Posterior cingulate gyrus (tissue), 11 donors: ENCODE results near the gene RAPSN.
A peak's percentile ranks its signal among the peaks of the same experiment; 100 is the strongest.

ENCODE experiments used
- DNase-seq, 10 donors: peaks; one replicate each; pipeline versions ENCODE4 v3.0.0 to v3.0.0-alpha.2; 2020 to 2021; ENCODE audit warnings: mixed read lengths in 3 of 10
- intact Hi-C: fragments of 100-400 bp; cut with DNase I; formaldehyde crosslinking; loops from one replicate; pipeline ENCODE4 v1.15.1; 2023

RAPSN gene

DNA sequence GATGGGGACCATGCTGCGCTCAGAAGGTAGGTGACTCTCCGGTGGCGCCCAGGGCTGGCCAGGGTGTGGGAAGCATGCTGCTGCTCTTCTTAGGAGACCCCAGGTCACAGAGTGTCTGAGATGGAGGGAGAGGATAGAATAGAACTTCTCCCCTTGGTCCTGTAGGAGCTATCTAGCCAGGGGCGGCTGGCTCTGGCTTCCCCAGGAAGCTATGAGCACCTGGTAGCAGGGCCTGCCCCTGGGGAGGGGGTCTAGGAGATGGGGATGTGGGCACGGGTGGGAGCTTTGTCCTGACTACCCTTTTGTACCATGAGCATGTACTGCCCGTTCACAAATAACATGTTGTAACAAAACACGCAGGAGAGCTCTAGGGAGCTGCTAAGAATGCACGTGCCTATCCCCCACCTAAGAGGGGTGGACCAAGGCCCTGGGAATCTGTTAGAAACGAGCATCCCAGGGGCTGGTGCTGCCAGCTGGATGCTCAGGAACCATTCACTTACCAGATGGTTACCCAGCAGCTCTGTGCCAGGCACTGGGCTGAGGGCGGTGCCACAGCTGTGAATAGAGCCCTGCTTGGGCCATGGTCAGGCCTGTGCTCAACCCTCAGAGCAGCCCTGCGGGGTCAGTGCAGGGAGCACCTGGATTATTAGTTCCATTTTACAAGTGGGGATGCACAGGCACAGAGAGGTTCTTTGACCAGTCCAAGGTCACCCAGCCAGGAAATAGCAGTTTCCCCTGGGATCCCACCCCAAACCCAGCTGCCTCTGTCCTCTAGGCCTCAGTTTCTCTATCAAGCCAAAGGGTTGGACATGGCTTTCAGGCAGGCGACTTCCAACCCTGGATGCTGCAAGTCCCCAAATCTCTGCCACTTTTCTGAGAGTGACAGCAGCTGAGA, 38.3 kb downstream of the RAPSN start:
- DNase-seq: peak in 1 of 10 donors; percentile 76
- intact Hi-C loops: no loop called here

DNA sequence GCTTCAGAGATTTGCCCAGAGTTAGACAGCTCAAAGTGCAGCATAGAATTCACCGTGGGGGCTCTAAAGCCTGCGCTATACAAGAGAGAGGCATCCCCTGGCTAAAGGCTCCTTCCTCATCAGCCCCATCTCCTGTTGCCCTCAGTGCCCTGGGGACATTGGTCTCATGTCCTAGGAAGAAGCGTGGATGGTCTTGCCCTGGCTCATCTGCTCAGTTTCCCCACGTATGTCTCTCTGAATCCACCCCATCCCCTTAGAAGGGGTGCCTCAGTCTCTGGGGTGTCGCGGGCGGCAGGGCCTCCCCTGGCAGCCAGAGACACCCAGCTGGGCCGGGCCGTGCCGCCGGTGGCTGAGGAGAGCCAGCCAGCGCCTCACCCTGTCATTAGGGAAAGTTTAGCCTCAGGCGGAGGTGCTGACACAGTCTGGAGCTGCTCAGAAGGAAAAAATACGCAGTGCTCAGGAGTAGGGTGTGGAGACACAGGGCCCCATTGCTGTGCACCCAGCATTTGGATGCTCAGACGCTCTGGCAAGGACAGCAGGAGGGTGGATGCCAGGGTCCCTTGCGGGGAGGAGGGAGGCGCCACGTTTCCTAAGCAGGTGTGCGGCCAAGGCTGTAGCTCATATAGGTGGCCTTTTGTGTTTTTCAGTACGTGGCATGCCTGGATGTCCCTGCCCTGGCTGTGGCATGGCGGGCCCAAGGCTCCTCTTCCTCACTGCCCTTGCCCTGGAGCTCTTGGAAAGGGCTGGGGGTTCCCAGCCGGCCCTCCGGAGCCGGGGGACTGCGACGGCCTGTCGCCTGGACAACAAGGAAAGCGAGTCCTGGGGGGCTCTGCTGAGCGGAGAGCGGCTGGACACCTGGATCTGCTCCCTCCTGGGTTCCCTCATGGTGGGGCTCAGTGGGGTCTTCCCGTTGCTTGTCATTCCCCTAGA, 39.2 kb downstream of the RAPSN start:
- intact Hi-C loops: loop anchor here (2.0 to 5.0 kb wide), 3 partner anchors 35 to 143 kb away; partner anchors contain the start of gene CELF1
- peak in 1 of 10 donors; percentile 81 for DNase-seq

DNA sequence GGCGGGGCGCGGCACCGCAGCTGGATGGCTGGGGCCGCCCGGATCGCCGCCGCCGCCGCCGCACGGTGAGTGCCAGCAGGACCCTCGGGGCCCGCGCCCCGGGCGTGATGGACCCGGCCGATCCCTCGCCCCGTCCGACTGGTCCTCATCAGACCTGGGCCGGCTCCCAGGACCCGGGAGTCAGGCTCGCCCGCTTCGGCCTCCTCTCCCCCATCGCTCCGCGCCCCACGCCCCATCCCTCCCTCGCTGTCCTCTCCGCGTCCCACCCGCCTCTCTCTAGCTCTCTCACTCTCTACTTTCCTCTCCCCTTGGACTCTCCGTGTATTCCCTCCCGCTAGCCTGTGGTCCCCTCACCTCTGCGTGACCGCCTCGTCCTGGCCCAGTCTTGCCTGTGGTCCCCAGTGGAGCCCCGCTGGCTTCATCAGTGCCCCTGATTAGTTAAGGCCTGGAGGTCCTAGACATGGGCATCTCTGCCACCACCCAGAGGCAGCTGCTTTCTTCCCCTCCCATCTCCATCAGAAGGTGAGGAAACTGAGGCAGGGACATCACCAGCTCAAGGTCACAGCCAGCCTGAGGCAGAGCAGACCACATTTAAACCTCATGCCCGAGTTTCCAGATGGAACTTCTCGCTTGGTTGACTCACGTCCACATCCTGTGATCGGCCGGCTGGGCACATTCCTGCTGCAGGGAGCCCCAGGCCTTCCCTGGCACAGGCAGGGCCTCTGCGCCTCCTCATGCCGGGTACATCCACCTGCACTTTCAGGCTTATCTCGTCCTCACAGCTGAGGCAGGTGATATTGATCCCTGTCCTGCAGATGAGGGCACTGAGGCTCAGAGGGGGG, 40.1 kb downstream of the RAPSN start:
- intact Hi-C loops: loop anchor here (2.0 to 5.0 kb wide), 3 partner anchors 34 to 143 kb away; partner anchors contain the start of gene CELF1

GRCh38 chr11:47407746-47408590, 41.0 kb downstream of the RAPSN start, which contains the start of gene SLC39A13:
Gene SLC39A13 (plus strand): TSS chr11:47408590. CDS start chr11:47410095, 1,505 bp downstream.
- intact Hi-C loops: loop anchor here (2.0 to 5.0 kb wide), 3 partner anchors 33 to 144 kb away; partner anchors contain the start of gene CELF1
- DNase-seq: peak; percentile 86 to 99 (median 92)

More for the DNA sequence above, 40.1 kb downstream of the RAPSN start:
- DNase-seq: peak in 2 of 10 donors; percentile 52 to 87

- intact Hi-C loops: loop anchor here (5.0 kb wide), 1 partner anchor 145 kb away; the partner anchor contains the start of gene CELF1
- DNase-seq: peak in 1 of 10 donors; percentile 72
These were observed 41.8 kb downstream of the RAPSN start for GRCh38 chr11:47406896-47407745.

GRCh38 chr11:47403571-47403970, 45.4 kb downstream of the RAPSN start:
- peak in 3 of 10 donors; percentile 4 to 43 (median 12) for DNase-seq
- intact Hi-C loops: no loop called here

DNA sequence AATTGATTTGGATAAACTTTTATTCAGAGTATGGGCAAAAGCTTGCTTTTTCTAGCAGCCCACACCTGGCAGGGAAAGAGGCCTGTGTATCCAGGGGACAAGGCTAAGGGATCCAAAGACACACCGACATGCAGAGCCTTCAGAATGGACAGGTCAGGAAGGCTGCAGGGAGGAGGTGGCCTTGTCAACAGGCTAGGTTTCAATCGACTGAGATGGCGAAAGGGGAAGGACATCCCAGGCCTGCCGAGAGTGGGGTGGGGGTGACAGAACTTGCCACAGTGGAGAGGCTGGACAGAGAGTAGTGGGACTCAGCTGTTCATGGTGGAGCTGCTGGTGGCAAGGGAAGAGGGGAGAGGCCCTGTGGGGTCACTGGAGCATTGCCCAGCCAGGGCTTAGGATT, 45.8 kb downstream of the RAPSN start:
- peak in 3 of 10 donors; percentile 5 to 44 (median 43) for DNase-seq
- intact Hi-C loops: no loop called here

DNA sequence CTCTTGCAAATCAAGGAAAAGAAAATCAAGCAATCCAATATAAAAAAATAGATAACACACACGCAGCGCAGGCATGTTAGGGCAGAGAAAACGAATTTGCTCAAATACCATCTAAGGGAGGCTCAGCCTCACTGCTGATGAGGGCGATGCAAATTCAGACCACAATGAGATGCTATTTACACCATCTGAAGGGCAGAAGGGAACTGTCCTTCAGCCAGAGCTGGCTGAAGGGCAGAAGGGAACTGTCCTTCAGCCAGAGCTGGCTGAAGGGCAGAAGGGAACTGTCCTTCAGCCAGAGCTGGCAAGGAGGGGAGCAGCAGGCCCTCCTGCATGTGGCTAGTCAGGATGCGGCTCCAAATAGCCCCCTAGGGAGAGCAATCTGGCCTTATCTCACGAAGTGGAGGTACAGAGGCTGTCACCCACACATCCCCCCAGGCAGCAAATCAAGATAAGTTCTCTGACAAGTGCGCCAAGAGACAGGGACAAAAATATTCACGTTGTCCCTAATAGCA, 48.1 kb downstream of the RAPSN start:
- peak in 3 of 10 donors; percentile 9 to 58 (median 48) for DNase-seq
- intact Hi-C loops: no loop called here

DNA sequence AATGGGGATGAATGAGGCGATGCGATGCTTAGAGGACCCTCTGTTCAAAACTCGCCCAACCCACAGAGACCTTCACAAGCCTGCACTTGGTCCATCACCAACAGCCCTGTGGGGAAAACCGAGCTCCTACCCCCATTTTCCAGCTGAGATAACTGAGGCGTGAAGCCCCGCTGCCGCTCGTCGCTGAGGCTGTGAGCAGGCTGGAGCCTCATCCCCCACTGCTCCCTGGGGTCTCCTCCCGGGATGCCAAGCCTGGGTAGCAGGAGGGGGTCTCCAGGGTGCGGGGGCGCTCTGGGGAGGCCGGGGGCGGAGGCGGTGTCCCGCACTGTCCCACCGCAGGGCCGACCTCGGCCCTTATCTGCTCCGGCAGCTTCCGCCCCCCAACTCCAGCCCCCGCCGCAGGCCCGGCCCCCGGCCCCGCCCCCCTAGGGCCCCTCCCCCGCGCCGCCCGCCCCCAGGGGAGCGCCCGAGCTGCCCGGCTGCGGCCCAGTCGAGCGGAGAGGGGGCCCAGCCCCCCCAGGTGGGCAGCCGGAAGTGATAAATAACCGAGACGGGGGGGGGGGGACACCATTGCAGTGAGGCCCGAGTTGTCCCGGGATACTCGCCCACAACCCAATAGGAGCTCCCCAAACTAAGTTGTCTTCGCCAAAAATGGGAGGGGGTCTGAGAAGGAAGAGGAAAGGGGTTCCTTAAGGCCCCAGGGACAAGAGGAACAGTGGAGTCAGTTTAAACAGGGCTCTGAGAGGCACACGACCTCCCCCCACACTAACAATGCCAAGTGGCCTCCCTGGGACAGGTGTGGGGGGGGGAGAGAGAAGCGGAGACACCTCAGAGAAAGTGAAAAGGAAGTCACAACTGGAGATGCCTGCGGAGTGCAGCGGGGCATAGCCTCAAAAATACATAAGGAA, 48.8 kb downstream of the RAPSN start:
- DNase-seq: peak in 3 of 10 donors; percentile 12 to 69 (median 35)
- intact Hi-C loops: no loop called here

DNA sequence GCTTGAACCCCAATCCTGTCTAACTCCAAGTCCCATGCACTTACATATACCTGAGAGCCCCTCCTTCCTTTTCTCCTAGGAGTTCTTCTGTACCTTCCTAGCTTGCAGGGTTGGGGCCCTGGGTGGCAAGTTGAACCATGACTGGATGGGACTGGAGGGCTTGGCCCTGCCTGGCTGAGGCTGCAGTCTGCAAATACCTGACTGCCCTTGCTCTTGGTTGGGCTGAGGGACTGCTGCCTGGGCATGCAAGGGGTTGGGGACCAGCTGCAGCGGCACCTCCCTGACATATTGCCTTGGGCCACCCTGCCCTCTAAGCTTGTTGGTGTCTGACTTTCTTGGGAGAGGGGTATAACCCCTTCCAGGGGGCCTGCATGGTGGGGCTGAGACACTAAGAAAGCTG, 50.4 kb downstream of the RAPSN start:
- DNase-seq: peak in 3 of 10 donors; percentile 8 to 73 (median 23)
- intact Hi-C loops: no loop called here

DNA sequence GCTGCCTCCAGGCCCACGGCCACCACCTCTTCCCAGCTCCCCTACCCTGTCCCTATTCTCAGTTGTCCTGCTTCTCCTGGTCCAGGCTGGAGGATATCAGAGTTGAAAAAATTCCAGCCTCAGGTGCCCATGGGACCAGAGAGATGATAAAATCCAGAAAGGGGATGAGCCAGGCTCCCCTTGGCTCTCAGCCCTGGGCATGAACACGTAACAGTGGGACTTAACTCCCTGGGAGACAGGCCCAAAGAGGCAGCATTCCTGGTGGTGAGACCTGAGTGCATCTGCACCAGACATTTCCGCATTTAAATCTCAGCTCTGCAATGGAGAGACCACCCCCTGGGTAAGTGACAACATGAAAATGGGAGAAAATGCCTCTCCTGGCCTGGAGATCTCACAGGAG, 50.9 kb downstream of the RAPSN start:
- intact Hi-C loops: no loop called here
- DNase-seq: peak in 2 of 10 donors; percentile 36 to 43

GRCh38 chr11:47396049-47396320, 53.0 kb downstream of the RAPSN start:
- intact Hi-C loops: no loop called here
- DNase-seq: peak in 2 of 10 donors; percentile 31 to 66

- intact Hi-C loops: no loop called here
- peak in 3 of 10 donors; percentile 68 to 83 (median 79) for DNase-seq
These were observed 53.5 kb downstream of the RAPSN start for GRCh38 chr11:47395223-47396048.

GRCh38 chr11:47394322-47395222, 54.4 kb downstream of the RAPSN start:
- intact Hi-C loops: no loop called here
- peak in 3 of 10 donors; percentile 73 to 82 (median 74) for DNase-seq

- peak in 4 of 10 donors; percentile 23 to 82 (median 61) for DNase-seq
- intact Hi-C loops: no loop called here
These were observed 55.0 kb downstream of the RAPSN start for GRCh38 chr11:47394050-47394321.
